ENCODE results near the gene LLCFC1. TPM values are rescaled to one million over a fixed set of nuclear protein-coding genes. Genes with fewer than 3 reads are reported as not detected.

The LLCFC1 gene
- total RNA-seq, 4 donors from 2014 or later: not detected

- no peak for ATAC-seq
- TF ChIP-seq EP300 (IDR thresholded peaks at IDR 0.05): no peak
- TF ChIP-seq POLR2A (IDR thresholded peaks at IDR 0.05): no peak
- no peak for TF ChIP-seq POLR2AphosphoS5 (IDR thresholded peaks at IDR 0.05)
- TF ChIP-seq CTCF (IDR thresholded peaks at IDR 0.05): no peak
- WGBS, 2 donors (ENCODE audit: low coverage in 1 of 2): 43 to 47% methylated on average over 2 of the region's 2 CpGs
- Histone ChIP-seq H3K4me3 (no peak overlapping the region), H3K27ac (no peak overlapping the region), H3K36me3 (no peaks in the 10 kb centered on the region), H3K4me1 (no peaks in the 10 kb centered on the region), H3K9me3 (no peaks in the 10 kb centered on the region), H3K27me3 (peaks cover 7% of the 10 kb centered on the region)
These were observed 29.3 kb upstream of the LLCFC1 start for GRCh38 chr7:142910031-142910433.

DNA sequence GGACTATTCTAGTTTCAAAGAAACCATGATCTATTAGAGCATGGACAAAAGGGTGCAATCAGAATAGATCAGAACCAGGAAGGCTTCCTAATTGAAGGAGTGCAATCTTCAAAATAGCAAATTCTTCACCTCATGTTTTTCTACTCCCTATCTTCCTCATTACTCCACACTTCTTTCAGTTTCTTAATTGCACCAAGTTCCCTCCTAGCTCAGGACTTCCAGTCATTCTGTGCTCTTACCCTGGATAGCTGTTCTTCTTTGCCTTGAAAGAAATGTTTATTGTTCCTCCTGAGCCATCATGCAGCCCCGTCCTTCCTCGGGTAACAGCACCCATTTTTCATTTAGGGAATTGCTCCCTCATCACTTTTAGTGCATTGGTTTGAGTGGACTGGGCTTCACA, 28.8 kb upstream of the LLCFC1 start:
- 32 to 61% methylated on average over 2 of the region's 2 CpGs for WGBS, 2 donors (ENCODE audit: low coverage in 1 of 2)
- ATAC-seq: no peak
- Histone ChIP-seq H3K27me3 (peaks cover 9% of the 10 kb centered on the region), H3K27ac (no peak overlapping the region), H3K9me3 (no peaks in the 10 kb centered on the region), H3K4me3 (no peak overlapping the region), H3K36me3 (no peaks in the 10 kb centered on the region), H3K4me1 (no peaks in the 10 kb centered on the region)
- TF ChIP-seq EP300 (IDR thresholded peaks at IDR 0.05) (no peak), POLR2A (IDR thresholded peaks at IDR 0.05) (no peak), POLR2AphosphoS5 (IDR thresholded peaks at IDR 0.05) (no peak), CTCF (IDR thresholded peaks at IDR 0.05) (no peak)

DNA sequence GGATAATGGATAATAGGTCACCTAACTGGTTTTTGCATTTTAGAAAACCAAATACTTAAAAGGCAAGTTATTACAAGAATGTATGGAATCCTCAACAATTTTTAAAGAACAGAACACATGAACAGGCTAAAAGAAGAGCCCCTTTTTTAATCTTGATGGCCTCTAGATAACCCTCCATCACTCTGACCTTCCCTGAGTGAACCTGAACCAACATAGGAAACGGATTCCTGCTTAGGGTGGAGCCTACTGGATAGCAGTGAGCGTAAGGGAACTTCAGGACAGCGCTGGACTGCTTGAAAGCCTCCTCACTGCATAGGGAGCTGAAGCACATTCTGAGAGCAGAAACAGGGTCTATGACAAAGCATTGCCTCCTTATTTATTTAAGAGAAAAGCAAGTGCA, 26.2 kb upstream of the LLCFC1 start:
- 72% methylated on average over 2 of the region's 3 CpGs; no CpG with 5 or more reads in 1 of the 2 donors for WGBS, 2 donors (ENCODE audit: low coverage in 1 of 2)

DNA sequence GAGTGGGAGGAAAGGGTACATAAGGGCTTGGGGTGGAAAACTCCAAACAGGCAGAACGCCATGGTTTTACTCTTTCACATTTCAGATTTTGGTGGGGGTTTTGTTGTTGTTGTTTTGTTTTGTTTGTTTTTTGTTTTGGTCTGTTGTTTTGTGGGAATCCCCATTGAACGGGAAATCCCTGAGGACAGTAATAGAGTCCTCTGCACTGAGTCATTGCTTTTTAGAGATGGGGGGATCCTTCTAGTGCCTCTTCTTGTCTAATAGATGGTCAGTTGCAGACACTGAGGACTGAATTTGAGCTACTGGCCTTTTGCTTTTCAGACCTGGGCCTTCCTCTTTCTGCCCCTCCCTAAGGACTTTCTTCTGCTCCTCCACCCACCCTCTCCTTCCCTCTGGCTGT, 25.7 kb upstream of the LLCFC1 start:
- Histone ChIP-seq H3K36me3 (no peaks in the 10 kb centered on the region), H3K27me3 (peaks cover 15% of the 10 kb centered on the region), H3K9me3 (no peaks in the 10 kb centered on the region), H3K4me1 (no peaks in the 10 kb centered on the region), H3K27ac (no peak overlapping the region), H3K4me3 (no peak overlapping the region)
- WGBS, 2 donors (ENCODE audit: low coverage in 1 of 2): 65 to 85% methylated on average over 2 of the region's 2 CpGs
- ATAC-seq: no peak
- TF ChIP-seq CTCF (IDR thresholded peaks at IDR 0.05) (no peak), EP300 (IDR thresholded peaks at IDR 0.05) (no peak), POLR2AphosphoS5 (IDR thresholded peaks at IDR 0.05) (no peak), POLR2A (IDR thresholded peaks at IDR 0.05) (no peak)

More for the DNA sequence above, 26.2 kb upstream of the LLCFC1 start:
- no peaks in the 10 kb centered on the region for H3K4me1 ChIP-seq
- no peak overlapping the region for H3K4me3 ChIP-seq
- no peaks in the 10 kb centered on the region for H3K36me3 ChIP-seq
- no peak overlapping the region for H3K27ac ChIP-seq
- TF ChIP-seq CTCF (IDR thresholded peaks at IDR 0.05) (no peak), POLR2A (IDR thresholded peaks at IDR 0.05) (no peak), EP300 (IDR thresholded peaks at IDR 0.05) (no peak), POLR2AphosphoS5 (IDR thresholded peaks at IDR 0.05) (no peak)
- H3K27me3 ChIP-seq: peaks cover 17% of the 10 kb centered on the region
- no peak for ATAC-seq
- no peaks in the 10 kb centered on the region for H3K9me3 ChIP-seq

GRCh38 chr7:142914121-142914520, 25.2 kb upstream of the LLCFC1 start:
- Histone ChIP-seq H3K36me3 (no peaks in the 10 kb centered on the region), H3K4me3 (no peak overlapping the region), H3K4me1 (no peaks in the 10 kb centered on the region), H3K27me3 (peaks cover 13% of the 10 kb centered on the region), H3K27ac (no peak overlapping the region), H3K9me3 (no peaks in the 10 kb centered on the region)
- 22% methylated on average over 1 of the region's 1 CpG; no CpG with 5 or more reads in 1 of the 2 donors for WGBS, 2 donors (ENCODE audit: low coverage in 1 of 2)
- no peak for ATAC-seq
- TF ChIP-seq CTCF (IDR thresholded peaks at IDR 0.05) (no peak), POLR2A (IDR thresholded peaks at IDR 0.05) (no peak), EP300 (IDR thresholded peaks at IDR 0.05) (no peak), POLR2AphosphoS5 (IDR thresholded peaks at IDR 0.05) (no peak)
